Smooth muscle cell (in vitro differentiated cells): ENCODE measurements around the gene TES. TPM values are rescaled to one million over a fixed set of nuclear protein-coding genes. Genes with fewer than 3 reads are reported as not detected.

Source experiments
- DNase-seq: peaks from one replicate; lab custom pipeline; 2025; ENCODE audit not compliant: unreplicated experiment; lab: John Stamatoyannopoulos, UW
- H2AFZ ChIP-seq: fragments of 200-600 bp; sonication (generic); 2 replicates; pipeline ENCODE4 v1.6.0; 2016; ENCODE audit warnings: antibody characterized with exemption, low read depth, mild to moderate bottlenecking
- H3F3A ChIP-seq: fragments of 200-600 bp; sonication (generic); 2 replicates; pipeline ENCODE4 v1.6.0; 2017; ENCODE audit warnings: antibody characterized with exemption, low read depth
- H3K27ac ChIP-seq: fragments of 200-600 bp; sonication (generic); 2 replicates; pipeline ENCODE4 v1.5.1; 2016; ENCODE audit warnings: low read depth, mild to moderate bottlenecking
- H3K27me3 ChIP-seq: fragments of 200-600 bp; sonication (generic); 2 replicates; pipeline ENCODE4 v1.6.1; 2016; ENCODE audit warnings: low read depth, mild to moderate bottlenecking
- H3K36me3 ChIP-seq: fragments of 200-600 bp; sonication (generic); 2 replicates; pipeline ENCODE4 v1.5.1; 2016; ENCODE audit warnings: low read depth
- H3K4me1 ChIP-seq: fragments of 200-600 bp; sonication (generic); 2 replicates; pipeline ENCODE4 v1.5.1; 2016; ENCODE audit warnings: low read depth
- H3K4me2 ChIP-seq: fragments of 200-600 bp; sonication (generic); 2 replicates; pipeline ENCODE4 v1.6.0; 2016; ENCODE audit warnings: mild to moderate bottlenecking
- H3K4me3 ChIP-seq: fragments of 200-600 bp; sonication (generic); 2 replicates; pipeline ENCODE4 v1.5.1; 2016; ENCODE audit warnings: mild to moderate bottlenecking
- H3K79me2 ChIP-seq: fragments of 200-600 bp; sonication (generic); 2 replicates; pipeline ENCODE4 v1.6.0; 2016; ENCODE audit warnings: low read depth, mild to moderate bottlenecking
- H3K9ac ChIP-seq: fragments of 200-600 bp; sonication (generic); 2 replicates; pipeline ENCODE4 v1.6.0; 2016; ENCODE audit warnings: low read depth
- H3K9me3 ChIP-seq: fragments of 200-600 bp; sonication (generic); replicated peaks from 2 replicates; pipeline ENCODE4 v1.5.1; 2016; ENCODE audit warnings: low read depth
- H4K20me1 ChIP-seq: fragments of 200-600 bp; sonication (generic); 2 replicates; pipeline ENCODE4 v1.6.0; 2016; ENCODE audit warnings: low read depth
- WGBS: methylation state at CpG from one replicate; pipeline ENCODE4 v1.1.7; 2016; ENCODE audit warnings: low lambda C conversion rate; 5-methylcytosine and 5-hydroxymethylcytosine counted together
- polyA plus RNA-seq: library from polyadenylated mRNA; unstranded; fragments of >200 nt; fragmentation: Nextera tagmentation; extraction: Ambion mirVana; gene quantifications from 2 replicates; pipeline ENCODE4 v1.2.1, GENCODE V29; 2016
- total RNA-seq: library from RNA; depleted of rRNA; stranded (reverse); fragments of >200 nt; gene quantifications from 2 replicates; pipeline ENCODE4 v1.2.3, GENCODE V29; 2014
- TF ChIP-seq, protein P1 (sequence below): fragments of 200-600 bp; sonication (generic); IDR thresholded peaks from 2 replicates; pipeline ENCODE4 v1.5.1; 2017; ENCODE audit warnings: borderline replicate concordance, mild to moderate bottlenecking, antibody characterized with exemption; ENCODE audit not compliant: insufficient read depth, poor library complexity, severe bottlenecking

Gene TES
- total and polyA plus RNA-seq, 2 experiments from 2014 or later, result 74.6 to 149 TPM

DNA sequence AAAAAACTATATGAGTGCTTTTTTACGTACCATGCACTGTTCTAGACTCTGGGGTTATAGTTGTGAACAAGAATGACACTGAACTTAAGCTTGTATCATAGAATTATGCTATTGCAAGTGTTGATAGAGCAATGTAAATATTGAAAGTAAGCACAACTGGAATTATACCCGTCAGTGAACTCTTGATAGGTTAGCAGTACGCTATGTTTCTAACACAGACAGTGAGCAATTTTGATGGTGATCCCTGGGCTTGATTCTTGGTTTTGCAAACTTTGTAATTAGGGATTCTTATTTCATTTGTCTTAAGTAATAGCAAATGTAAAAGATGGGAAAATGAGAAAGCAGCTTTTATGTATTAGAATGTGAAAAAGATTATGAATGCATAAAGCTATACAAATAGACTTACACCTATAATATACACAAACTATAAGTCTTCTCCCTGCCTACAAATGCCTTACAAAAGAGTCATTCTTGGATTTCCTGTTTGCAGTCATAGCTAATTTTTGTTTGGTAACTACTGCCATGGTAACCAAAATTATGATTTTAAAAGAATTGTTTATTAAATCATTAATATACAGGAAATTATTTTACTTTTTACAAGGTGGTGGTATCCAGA lies 6.7 kb downstream of the TES start:
- H3K4me2 ChIP-seq, result peak overlapping the region; percentile 80
- no peaks in the 10 kb centered on the region for H3K9me3 ChIP-seq
- H3K36me3 ChIP-seq, result no peaks in the 10 kb centered on the region
- peak overlapping the region; percentile 89 for H3K9ac ChIP-seq
- H3K27ac ChIP-seq, result peak overlapping the region; percentile 96
- H4K20me1 ChIP-seq, result peaks cover 97% of the 10 kb centered on the region
- H3K27me3 ChIP-seq, result no peaks in the 10 kb centered on the region
- peaks cover 4% of the 10 kb centered on the region for H3F3A ChIP-seq
- DNase-seq, result no peak
- no peak overlapping the region for H2AFZ ChIP-seq
- H3K79me2 ChIP-seq, result peaks cover 97% of the 10 kb centered on the region
- TF ChIP-seq, protein P1, sequence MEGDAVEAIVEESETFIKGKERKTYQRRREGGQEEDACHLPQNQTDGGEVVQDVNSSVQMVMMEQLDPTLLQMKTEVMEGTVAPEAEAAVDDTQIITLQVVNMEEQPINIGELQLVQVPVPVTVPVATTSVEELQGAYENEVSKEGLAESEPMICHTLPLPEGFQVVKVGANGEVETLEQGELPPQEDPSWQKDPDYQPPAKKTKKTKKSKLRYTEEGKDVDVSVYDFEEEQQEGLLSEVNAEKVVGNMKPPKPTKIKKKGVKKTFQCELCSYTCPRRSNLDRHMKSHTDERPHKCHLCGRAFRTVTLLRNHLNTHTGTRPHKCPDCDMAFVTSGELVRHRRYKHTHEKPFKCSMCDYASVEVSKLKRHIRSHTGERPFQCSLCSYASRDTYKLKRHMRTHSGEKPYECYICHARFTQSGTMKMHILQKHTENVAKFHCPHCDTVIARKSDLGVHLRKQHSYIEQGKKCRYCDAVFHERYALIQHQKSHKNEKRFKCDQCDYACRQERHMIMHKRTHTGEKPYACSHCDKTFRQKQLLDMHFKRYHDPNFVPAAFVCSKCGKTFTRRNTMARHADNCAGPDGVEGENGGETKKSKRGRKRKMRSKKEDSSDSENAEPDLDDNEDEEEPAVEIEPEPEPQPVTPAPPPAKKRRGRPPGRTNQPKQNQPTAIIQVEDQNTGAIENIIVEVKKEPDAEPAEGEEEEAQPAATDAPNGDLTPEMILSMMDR, result no peak
- H3K4me3 ChIP-seq, result no peak overlapping the region
- 72% methylated on average over 3 of the region's 3 CpGs for WGBS
- peaks cover 23% of the 10 kb centered on the region for H3K4me1 ChIP-seq

GRCh38 chr7:116218051-116218645 lies 7.8 kb downstream of the TES start:
- peak overlapping the region; percentile 89 for H3K9ac ChIP-seq
- peak overlapping the region; percentile 6 for H3K4me3 ChIP-seq

DNA sequence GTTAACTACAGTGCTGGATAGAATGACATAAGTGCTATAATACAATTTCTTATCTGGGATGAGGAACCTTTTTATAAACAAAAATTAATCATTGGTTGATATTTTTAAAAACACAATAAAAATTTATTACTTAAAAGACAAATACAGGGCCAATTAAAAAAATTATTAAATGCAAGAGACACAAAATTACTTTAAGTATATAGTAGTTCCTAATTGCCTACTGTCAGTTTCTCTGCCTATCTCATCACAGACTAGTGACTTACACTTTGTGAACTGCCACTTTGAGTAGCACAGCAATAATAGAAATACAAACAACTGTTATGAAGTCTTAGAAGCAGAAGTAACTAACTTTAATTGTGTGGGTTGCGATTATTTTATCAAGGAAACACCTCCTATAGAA lies 8.4 kb downstream of the TES start:
- no peak overlapping the region for H3K9ac ChIP-seq
- H3K4me3 ChIP-seq, result no peak overlapping the region
- H3K4me2 ChIP-seq, result peak overlapping the region; percentile 80
- peaks cover 23% of the 10 kb centered on the region for H3K4me1 ChIP-seq
- peaks cover 97% of the 10 kb centered on the region for H3K79me2 ChIP-seq
- peaks cover 99% of the 10 kb centered on the region for H4K20me1 ChIP-seq
- H2AFZ ChIP-seq, result no peak overlapping the region
- H3F3A ChIP-seq, result peaks cover 4% of the 10 kb centered on the region
- H3K36me3 ChIP-seq, result no peaks in the 10 kb centered on the region
- H3K27ac ChIP-seq, result peak overlapping the region; percentile 96
- WGBS, result 74% methylated on average over 1 of the region's 1 CpG
- H3K9me3 ChIP-seq, result no peaks in the 10 kb centered on the region
- TF ChIP-seq, protein P1, result no peak
- no peaks in the 10 kb centered on the region for H3K27me3 ChIP-seq
- DNase-seq, result no peak

More at GRCh38 chr7:116218051-116218645, 7.8 kb downstream of the TES start:
- Histone ChIP-seq H3K36me3 (no peaks in the 10 kb centered on the region), H3F3A (peaks cover 4% of the 10 kb centered on the region), H2AFZ (no peak overlapping the region), H3K4me1 (peaks cover 28% of the 10 kb centered on the region), H3K27ac (peak overlapping the region; percentile 96), H3K27me3 (no peaks in the 10 kb centered on the region), H4K20me1 (peaks cover 99% of the 10 kb centered on the region), H3K9me3 (no peaks in the 10 kb centered on the region), H3K4me2 (peak overlapping the region; percentile 80), H3K79me2 (peaks cover 97% of the 10 kb centered on the region)
- DNase-seq, result no peak
- TF ChIP-seq, protein P1, result no peak
- WGBS, result 18% methylated on average over 4 of the region's 4 CpGs

- Histone ChIP-seq H4K20me1 (peaks cover 100% of the 10 kb centered on the region), H3K4me2 (no peak overlapping the region), H3F3A (peaks cover 4% of the 10 kb centered on the region), H3K9ac (no peak overlapping the region), H3K27me3 (no peaks in the 10 kb centered on the region), H3K36me3 (no peaks in the 10 kb centered on the region), H3K9me3 (no peaks in the 10 kb centered on the region), H3K4me1 (peaks cover 21% of the 10 kb centered on the region), H3K79me2 (peaks cover 97% of the 10 kb centered on the region), H2AFZ (no peak overlapping the region), H3K4me3 (no peak overlapping the region), H3K27ac (peak overlapping the region; percentile 96)
- TF ChIP-seq, protein P1, result no peak
- no peak for DNase-seq
Observed at GRCh38 chr7:116219288-116219687, 8.9 kb downstream of the TES start.
